ENCODE measurements around the gene PSMD2. TPM values are rescaled to one million over a fixed set of nuclear protein-coding genes. Genes with fewer than 3 reads are reported as not detected.
A peak's percentile ranks its signal among the peaks of the same experiment; 100 is the strongest.

Gene PSMD2
- total RNA-seq, 1 donor from 2014 or later, result 239 TPM

- peaks cover 10% of the 10 kb centered on the region for H3K36me3 Mint-ChIP-seq (ENCODE audit: unreplicated experiment)
- DNase-seq (ENCODE audit: extremely low spot score, unreplicated experiment), result no peak
- TF ChIP-seq, protein P1, sequence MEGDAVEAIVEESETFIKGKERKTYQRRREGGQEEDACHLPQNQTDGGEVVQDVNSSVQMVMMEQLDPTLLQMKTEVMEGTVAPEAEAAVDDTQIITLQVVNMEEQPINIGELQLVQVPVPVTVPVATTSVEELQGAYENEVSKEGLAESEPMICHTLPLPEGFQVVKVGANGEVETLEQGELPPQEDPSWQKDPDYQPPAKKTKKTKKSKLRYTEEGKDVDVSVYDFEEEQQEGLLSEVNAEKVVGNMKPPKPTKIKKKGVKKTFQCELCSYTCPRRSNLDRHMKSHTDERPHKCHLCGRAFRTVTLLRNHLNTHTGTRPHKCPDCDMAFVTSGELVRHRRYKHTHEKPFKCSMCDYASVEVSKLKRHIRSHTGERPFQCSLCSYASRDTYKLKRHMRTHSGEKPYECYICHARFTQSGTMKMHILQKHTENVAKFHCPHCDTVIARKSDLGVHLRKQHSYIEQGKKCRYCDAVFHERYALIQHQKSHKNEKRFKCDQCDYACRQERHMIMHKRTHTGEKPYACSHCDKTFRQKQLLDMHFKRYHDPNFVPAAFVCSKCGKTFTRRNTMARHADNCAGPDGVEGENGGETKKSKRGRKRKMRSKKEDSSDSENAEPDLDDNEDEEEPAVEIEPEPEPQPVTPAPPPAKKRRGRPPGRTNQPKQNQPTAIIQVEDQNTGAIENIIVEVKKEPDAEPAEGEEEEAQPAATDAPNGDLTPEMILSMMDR (IDR thresholded peaks at IDR 0.05), result no peak
These were observed 41.7 kb upstream of the PSMD2 start for GRCh38 chr3:184257083-184257915.

DNA sequence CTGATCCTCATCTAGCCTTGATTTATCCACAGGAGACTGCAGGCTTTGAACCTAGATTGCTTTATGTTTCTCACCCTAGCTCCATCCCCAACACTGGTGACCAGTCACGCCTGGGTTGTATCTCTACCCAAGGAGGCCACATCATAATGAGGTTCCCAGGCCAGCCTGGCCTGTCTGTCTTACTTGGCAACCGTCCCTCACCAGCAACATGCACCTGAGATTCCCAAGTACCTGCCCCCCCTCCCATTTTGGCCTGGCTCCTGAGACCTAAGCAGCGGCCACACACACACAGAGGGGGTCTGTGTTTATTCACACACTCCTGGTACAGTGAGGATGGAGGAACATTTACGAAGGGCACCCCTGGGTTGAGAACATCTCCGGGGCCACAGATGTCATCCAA, 40.1 kb upstream of the PSMD2 start:
- Mint-ChIP-seq H3K4me1 (ENCODE audit: unreplicated experiment) (peaks cover 20% of the 10 kb centered on the region), H3K9me3 (ENCODE audit: unreplicated experiment) (no peaks in the 10 kb centered on the region), H3K36me3 (ENCODE audit: unreplicated experiment) (peaks cover 10% of the 10 kb centered on the region), H3K4me3 (ENCODE audit: unreplicated experiment) (no peak overlapping the region), H3K27me3 (ENCODE audit: unreplicated experiment) (peaks cover 19% of the 10 kb centered on the region), H3K27ac (ENCODE audit: unreplicated experiment) (no peak overlapping the region)
- DNase-seq (ENCODE audit: extremely low spot score, unreplicated experiment), result no peak
- TF ChIP-seq, protein P1 (IDR thresholded peaks at IDR 0.05), result no peak

More at GRCh38 chr3:184257083-184257915, 41.7 kb upstream of the PSMD2 start:
- H3K4me1 Mint-ChIP-seq (ENCODE audit: unreplicated experiment), result peaks cover 17% of the 10 kb centered on the region
- peaks cover 13% of the 10 kb centered on the region for H3K27me3 Mint-ChIP-seq (ENCODE audit: unreplicated experiment)
- H3K9me3 Mint-ChIP-seq (ENCODE audit: unreplicated experiment), result no peaks in the 10 kb centered on the region
- no peak overlapping the region for H3K4me3 Mint-ChIP-seq (ENCODE audit: unreplicated experiment)
- no peak overlapping the region for H3K27ac Mint-ChIP-seq (ENCODE audit: unreplicated experiment)

GRCh38 chr3:184259396-184259877, 39.6 kb upstream of the PSMD2 start:
- TF ChIP-seq, protein P1 (IDR thresholded peaks at IDR 0.05), result no peak
- H3K4me1 Mint-ChIP-seq (ENCODE audit: unreplicated experiment), result peaks cover 20% of the 10 kb centered on the region
- H3K27me3 Mint-ChIP-seq (ENCODE audit: unreplicated experiment), result peaks cover 20% of the 10 kb centered on the region
- no peak overlapping the region for H3K27ac Mint-ChIP-seq (ENCODE audit: unreplicated experiment)
- H3K4me3 Mint-ChIP-seq (ENCODE audit: unreplicated experiment), result peak overlapping the region; percentile 43
- H3K9me3 Mint-ChIP-seq (ENCODE audit: unreplicated experiment), result no peaks in the 10 kb centered on the region
- peaks cover 10% of the 10 kb centered on the region for H3K36me3 Mint-ChIP-seq (ENCODE audit: unreplicated experiment)
- DNase-seq (ENCODE audit: extremely low spot score, unreplicated experiment), result no peak

DNA sequence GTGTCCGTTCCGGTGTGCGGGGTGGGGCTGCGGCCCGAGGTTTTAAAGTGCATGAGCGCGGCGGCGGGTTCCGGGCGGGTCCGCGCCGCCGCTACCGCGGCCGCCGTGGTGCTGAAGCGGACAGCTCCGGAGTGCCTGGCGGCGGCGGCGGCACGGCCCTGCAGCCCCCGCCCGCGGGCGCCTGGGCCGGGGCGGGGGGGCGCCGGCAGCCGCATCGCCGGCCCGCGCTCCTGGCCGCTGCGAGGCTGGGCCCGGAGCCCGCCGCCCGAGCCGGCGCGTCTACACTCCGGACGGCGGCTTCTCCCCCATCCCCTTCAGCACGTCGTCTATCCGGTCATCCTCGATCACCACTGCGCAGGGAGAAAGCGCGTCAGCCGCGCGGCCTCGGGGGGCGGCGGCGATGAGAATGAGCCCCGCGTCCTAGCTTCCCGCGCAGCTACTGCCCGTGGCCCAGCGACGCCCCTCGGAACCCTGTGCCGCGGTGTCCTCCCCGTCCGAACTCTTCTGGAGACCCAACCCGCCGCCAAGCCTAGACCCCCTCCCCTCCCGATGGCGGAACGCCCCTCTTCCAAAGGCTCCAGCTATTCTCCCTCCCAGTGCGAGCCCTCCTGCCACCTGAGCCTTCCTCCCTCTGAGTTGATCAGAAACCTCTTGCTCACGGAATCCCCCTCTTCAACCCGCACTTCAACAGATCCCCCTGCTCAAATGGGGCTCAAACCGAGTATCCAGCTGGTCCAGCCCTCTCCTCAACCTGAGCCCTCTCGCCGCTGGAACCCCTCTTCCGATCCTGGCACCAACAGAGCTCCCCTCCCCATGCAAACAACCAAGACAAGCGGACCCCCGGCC, 38.9 kb upstream of the PSMD2 start:
- TF ChIP-seq, protein P1 (IDR thresholded peaks at IDR 0.05), result no peak
- DNase-seq (ENCODE audit: extremely low spot score, unreplicated experiment), result no peak

More for the DNA sequence above, 38.9 kb upstream of the PSMD2 start:
- no peak overlapping the region for H3K27ac Mint-ChIP-seq (ENCODE audit: unreplicated experiment)
- peaks cover 25% of the 10 kb centered on the region for H3K27me3 Mint-ChIP-seq (ENCODE audit: unreplicated experiment)
- peaks cover 20% of the 10 kb centered on the region for H3K4me1 Mint-ChIP-seq (ENCODE audit: unreplicated experiment)
- H3K4me3 Mint-ChIP-seq (ENCODE audit: unreplicated experiment), result peak overlapping the region; percentile 77
- peaks cover 10% of the 10 kb centered on the region for H3K36me3 Mint-ChIP-seq (ENCODE audit: unreplicated experiment)
- no peaks in the 10 kb centered on the region for H3K9me3 Mint-ChIP-seq (ENCODE audit: unreplicated experiment)

All from osteocyte (in vitro differentiated cells).